Testis (tissue), 2 donors: ENCODE measurements around the gene PTPRG.

ENCODE experiments used
- POLR2A ChIP-seq: fragments of 450-650 bp; IDR thresholded peaks from one replicate; pipeline ENCODE4 v1.6.1; 2017; ENCODE audit warnings: antibody characterized with exemption, mild to moderate bottlenecking, moderate library complexity
- TF ChIP-seq, protein P1 (sequence below), 3 experiments: fragments of 450-650 bp in 2 of 3; fragments of 200-600 bp in 1 of 3; sonication (generic) in 1 of 3; IDR thresholded peaks; one replicate each; pipeline ENCODE4 v1.5.1; 2016 to 2019; ENCODE audit warnings: antibody characterized with exemption in 3 of 3, mild to moderate bottlenecking in 2 of 3, moderate library complexity in 1 of 3

GRCh38 chr3:61956236-61956635 lies 394.9 kb downstream of the PTPRG start:
- TF ChIP-seq, protein P1, sequence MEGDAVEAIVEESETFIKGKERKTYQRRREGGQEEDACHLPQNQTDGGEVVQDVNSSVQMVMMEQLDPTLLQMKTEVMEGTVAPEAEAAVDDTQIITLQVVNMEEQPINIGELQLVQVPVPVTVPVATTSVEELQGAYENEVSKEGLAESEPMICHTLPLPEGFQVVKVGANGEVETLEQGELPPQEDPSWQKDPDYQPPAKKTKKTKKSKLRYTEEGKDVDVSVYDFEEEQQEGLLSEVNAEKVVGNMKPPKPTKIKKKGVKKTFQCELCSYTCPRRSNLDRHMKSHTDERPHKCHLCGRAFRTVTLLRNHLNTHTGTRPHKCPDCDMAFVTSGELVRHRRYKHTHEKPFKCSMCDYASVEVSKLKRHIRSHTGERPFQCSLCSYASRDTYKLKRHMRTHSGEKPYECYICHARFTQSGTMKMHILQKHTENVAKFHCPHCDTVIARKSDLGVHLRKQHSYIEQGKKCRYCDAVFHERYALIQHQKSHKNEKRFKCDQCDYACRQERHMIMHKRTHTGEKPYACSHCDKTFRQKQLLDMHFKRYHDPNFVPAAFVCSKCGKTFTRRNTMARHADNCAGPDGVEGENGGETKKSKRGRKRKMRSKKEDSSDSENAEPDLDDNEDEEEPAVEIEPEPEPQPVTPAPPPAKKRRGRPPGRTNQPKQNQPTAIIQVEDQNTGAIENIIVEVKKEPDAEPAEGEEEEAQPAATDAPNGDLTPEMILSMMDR (IDR thresholded peaks at IDR 0.05), result no peak
- TF ChIP-seq POLR2A, result no peak
